GM19324 (cell line): Measurements from ENCODE around the gene ACTG1.
"Not testable (repeated sequence)": the region's sequence is repeated elsewhere in the genome, so short reads cannot be mapped to it uniquely, and the experiment has no call there.

Source experiments
- ATAC-seq: cut with Tn5 transposase; IDR thresholded peaks from one replicate; pipeline ENCODE4 v1.9.1; 2021; ENCODE audit warnings: mild to moderate bottlenecking, moderate library complexity; ENCODE audit not compliant: unreplicated experiment, low FRiP score

The ACTG1 gene

DNA sequence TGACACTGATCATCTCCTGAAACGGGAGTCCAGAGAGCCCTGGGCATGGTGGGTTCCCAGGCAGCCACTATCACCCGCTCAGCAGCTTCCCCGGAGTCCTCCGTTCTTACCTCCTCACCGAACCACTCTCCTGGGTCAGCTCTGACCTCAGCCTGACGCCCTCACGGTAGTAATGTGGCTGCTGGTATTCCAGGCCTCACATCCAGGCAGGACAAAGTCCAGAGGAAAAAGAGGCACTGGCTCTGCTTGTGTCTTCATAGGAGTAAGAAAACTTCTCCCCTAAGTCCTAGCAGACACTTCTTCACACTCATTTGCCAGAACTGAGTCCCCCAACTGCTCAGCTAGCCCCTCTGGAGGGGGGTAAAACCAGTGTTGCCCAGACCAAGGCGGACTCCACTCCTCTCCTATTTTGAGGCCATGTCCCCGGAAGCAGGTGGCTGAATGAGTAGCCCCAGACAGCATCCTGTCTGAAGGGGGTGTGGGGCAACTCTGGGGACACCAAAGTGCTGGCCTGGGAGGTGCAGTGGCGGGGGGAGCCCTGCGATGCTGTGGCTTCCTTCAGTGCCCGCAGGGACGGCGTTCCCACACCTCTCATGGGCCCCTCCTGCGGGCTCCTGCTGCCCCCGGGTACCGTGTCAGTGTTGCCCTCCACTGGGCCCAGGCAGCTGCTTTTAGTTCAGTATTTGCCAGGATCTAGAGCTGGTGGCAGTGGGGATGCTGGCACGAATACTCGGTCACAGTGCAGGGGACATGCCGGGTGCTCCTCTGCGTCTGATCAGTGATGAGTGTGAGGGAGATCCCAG is 20.9 kb upstream of the ACTG1 start:
- no peak for ATAC-seq

DNA sequence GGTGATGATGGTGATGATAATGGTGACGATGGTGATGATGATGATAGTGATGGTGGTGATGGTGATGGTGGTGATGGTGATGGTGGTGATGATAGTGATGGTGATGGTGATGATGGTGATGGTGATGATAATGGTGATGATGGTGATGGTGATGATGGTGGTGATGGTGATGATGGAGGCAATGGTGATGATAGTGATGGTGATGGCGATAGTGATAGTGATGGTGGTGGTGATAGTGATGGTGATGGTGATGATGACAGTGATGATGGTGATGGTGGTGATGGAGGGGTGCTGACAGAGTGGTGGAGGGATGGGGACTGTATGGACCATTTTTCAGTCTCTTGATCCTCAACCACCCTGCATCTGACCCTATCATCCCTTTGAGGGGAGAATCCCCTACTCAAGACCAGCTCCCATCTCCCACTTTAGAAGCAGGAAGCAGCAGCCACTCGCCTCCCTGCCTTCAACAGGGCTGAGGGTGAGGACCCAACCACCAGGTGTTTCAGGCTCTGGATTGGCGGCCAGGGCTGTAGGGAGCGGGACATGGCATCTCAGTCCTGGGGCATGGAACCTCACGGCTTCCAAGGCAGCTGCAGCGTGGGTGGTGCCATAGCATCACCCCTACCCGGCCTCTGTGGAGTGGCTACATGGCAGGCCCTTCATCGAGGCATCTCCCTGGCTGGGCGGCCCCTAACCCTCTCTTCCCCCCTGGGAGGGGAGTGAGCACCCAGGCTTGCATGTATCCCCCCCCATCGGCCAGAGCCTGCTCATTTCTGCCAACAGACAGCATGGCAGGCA is 20.1 kb upstream of the ACTG1 start:
- ATAC-seq, result no peak

DNA sequence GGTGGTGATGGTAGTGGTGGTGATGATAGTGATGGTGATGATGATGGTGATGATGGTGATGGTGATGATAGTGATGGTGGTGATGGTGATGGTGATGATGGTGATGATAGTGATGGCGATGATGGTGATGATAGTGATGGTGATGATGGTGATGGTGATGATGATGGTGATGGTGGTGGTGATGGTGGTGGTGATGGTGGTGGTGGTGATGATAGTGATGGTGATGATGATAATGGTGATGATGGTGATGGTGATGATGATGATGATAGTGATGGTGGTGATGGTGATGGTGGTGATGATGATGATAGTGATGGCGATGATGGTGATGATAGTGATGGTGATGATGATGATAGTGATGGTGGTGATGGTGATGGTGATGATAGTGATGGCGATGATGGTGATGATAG is 19.4 kb upstream of the ACTG1 start:
- ATAC-seq, result not testable (repeated sequence)

DNA sequence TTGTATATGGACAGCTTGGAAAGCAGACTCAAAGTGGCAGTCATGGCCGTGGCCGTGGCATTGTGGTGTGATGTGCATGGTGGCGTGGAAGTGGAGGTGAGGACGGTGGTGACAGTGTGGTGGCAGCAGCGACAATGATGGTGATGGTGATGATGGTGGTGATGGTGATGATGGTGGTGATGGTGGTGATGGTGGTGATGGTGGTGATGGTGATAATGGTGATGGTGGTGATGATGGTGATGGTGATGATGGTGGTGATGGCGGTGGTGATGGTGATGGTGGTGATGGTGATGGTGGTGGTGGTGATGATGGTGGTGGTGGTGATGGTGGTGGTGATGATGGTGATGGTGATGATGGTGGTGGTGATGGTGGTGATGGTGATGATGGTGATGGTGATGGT is 18.4 kb upstream of the ACTG1 start:
- ATAC-seq, result not testable (repeated sequence)

DNA sequence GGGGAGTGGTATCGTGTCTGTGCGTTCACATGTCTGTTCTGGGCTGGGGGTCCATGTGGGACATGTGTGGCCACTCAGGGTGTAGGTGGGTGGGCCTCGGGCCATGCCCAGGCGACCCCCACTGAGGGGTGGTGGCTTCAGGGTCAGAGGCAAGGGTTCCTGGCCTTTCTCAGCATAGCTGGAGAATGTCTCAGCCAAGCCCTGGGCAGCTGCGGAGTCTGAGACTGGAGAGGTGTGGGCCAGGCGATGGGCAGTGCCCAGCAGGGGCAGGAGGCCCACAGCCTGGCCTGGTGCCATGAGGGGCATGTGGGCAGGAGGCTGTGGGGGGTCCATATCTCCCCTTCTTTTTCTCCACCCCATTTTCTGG is 16.8 kb upstream of the ACTG1 start:
- ATAC-seq, result no peak

DNA sequence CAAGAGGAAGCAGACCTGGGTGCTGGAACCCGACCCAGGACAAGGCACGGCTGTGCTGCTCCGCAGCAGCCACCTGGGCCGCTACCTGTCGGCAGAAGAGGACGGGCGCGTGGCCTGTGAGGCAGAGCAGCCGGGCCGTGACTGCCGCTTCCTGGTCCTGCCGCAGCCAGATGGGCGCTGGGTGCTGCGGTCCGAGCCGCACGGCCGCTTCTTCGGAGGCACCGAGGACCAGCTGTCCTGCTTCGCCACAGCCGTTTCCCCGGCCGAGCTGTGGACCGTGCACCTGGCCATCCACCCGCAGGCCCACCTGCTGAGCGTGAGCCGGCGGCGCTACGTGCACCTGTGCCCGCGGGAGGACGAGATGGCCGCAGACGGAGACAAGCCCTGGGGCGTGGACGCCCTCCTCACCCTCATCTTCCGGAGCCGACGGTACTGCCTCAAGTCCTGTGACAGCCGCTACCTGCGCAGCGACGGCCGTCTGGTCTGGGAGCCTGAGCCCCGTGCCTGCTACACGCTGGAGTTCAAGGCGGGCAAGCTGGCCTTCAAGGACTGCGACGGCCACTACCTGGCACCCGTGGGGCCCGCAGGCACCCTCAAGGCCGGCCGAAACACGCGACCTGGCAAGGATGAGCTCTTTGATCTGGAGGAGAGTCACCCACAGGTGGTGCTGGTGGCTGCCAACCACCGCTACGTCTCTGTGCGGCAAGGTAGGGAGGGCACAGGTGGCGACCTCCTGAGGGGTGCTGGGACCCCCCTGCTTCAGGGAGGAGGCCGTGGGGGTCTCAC is 16.2 kb upstream of the ACTG1 start:
- no peak for ATAC-seq

DNA sequence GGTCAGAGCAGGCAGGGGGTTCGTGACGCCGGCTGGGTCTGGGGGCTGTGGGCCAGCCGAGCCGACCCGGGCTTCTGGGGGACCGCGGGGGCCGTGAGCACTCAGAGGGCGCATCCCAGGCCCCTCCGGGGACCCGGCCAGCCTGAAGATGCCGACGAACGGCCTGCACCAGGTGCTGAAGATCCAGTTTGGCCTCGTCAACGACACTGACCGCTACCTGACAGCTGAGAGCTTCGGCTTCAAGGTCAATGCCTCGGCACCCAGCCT is 15.7 kb upstream of the ACTG1 start:
- ATAC-seq, result no peak

DNA sequence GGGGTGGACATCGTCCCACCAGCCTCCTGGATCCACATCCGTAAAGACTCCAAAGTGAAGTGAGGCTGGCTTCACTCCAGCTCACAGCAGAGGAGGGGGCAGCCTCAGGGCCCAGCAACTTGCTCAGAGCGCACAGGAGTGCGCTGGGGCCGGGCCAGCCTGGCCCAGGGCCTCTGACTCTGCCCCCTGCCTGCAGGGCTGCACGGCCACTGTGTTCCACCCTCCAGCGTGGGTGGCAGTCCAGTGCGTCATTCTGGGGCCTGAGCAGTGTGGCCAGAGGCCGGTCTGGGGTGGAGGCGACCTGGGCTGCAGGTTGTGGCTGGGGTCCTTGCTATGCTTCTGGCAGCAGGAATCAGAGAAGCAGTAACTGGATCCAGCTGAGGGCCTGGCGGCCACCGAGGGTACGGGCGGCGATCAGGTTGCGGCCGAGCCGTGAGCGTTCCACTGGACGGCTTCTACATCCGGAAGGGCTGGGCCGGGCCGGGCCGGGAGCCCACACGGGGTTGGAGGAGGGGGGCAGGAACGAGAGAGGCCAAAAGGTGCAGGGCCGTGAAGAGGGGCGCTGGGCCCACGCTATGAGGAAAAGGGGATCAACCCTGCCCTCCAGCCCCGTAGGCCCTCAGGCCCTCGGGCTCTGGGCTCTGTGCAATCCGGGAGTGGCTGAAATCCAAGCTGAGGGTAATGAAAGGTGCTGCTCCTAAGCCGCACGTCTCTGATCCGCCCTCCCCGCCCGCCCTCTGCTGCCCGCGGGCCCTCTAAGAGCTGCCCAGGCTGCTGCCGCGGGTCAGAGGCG is 15.2 kb upstream of the ACTG1 start, which contains the start of gene FSCN2:
Gene FSCN2 (plus strand): TSS at position 787 of the 793 bp plus-strand sequence. CDS start 155 bp downstream, outside the sequence.
- no peak for ATAC-seq

DNA sequence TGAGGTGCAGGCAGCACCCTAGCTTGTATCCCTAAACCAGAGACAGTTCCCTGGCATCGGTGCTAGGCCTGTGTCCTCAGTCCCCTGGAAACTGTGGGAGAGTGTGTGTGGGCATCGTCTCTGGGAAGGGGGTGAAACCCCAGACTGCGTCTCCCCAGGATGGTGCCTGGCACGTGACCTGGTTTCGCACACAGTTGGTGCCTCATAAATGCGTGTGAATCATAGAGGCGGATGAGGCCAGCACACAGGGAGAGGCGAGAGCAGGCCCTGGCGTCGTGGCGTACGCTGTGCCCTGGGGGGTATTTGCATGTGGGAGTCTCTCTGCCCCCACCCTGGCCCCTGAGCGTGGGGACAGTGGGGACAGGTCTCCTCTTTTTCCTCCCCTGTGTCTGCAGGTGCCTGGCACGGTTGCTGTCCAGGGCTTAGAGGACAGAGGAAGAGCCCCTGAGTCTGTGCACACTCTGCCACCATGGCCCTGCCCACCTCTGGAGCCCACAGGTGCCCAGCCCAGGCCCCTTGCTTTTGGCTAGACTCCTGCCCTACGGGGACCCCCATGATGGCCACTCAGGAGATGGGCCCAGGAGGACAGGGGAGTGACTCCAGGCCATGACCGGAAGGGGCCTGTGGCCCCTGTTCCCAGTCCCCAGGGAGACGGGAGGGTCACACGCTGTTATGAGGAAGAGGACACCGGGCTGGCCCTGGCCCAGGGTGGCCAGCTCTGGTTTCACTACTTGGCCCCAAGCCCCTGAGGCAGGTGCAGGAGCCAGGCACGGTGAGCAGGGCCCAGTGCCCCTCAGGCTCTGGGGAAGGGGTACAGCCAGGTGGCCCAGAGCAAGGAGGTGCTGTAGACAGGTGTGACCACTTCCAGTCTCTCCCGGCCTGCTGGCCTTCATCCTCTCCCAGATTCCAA is 14.3 kb upstream of the ACTG1 start:
- no peak for ATAC-seq

DNA sequence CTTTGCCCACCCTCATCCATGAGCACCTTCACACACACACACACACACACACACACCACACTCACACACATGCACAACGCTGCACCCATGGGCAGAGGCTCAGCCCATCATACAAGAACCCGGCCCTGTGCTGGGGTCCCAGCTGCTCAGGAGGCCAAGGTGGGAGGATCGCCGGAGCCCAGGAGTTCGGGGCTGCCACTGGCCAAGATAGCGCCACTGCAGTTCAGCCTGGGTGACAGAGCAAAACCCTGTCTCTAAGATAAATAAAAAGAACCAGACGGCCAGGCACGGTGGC is 12.2 kb upstream of the ACTG1 start:
- no peak for ATAC-seq

DNA sequence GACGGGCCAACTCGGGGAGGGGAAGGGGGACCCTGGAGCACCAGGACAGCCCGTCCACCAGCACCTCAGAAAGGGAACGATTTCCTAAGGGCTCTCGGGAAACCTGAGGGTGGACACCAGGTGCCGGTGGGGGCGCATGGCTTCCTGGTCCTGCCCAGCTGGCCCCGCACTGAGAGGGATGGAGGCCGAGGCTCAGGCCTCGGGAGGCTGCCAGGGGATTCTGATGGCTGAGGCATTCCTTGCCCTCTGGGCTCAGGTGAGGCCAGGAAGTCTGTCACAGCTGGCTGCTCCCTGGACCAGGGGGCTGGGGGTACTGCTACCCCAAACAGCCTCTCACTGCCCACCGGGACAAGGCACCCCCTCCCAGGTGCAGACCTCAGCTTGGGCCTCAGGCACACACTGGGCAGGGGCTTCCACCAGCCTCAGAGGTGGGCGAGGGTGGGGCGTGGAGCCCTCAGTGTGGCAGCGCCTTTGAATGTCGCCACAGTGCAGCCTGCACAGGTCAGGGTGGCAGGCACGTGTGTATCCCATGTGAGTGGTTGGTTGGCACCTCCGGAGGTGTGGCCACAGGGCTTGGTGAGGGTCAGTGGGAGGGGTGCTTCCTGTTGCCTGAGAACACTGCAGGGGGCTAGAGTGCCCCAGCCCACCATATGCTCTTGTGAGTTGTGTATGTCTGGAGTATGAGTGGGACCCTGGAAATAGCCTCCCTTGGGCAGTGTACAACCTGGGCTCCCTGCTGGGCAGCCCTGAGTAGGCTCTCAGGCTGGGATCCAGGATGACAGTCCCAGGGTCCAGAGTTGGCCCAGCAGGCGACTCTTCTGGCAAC is 11.7 kb upstream of the ACTG1 start:
- ATAC-seq, result no peak

DNA sequence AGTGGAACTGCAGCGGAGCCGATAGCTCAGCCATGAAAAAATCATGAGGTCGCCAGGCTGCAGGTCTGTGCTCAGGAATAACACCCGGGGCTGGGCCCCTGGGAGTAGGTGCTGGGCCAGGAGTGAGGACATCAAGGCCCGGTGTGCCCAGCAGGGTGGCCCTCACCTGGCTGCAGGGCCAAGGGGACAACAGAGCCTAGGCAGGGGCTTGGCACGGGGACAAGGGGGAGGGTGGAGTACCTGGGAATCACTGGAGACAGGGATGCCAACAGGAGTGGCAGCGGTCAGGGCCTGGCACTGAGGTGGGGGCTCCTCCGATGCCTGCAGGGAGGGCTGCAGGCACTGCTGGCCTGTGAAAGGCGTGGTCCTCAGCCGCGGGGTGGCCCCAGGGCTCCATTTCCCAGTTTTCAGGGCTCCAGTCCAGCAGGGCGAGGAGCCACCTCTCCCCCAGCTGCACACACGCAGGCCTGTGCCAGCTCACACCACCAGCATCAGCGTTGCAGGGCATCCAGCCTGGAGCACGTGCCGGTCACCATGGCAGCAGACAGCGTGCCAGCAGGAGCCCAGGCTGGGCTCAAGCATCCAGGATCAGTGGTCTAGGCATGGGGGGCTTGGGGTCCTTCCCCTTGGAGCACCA is 10.9 kb upstream of the ACTG1 start:
- no peak for ATAC-seq

DNA sequence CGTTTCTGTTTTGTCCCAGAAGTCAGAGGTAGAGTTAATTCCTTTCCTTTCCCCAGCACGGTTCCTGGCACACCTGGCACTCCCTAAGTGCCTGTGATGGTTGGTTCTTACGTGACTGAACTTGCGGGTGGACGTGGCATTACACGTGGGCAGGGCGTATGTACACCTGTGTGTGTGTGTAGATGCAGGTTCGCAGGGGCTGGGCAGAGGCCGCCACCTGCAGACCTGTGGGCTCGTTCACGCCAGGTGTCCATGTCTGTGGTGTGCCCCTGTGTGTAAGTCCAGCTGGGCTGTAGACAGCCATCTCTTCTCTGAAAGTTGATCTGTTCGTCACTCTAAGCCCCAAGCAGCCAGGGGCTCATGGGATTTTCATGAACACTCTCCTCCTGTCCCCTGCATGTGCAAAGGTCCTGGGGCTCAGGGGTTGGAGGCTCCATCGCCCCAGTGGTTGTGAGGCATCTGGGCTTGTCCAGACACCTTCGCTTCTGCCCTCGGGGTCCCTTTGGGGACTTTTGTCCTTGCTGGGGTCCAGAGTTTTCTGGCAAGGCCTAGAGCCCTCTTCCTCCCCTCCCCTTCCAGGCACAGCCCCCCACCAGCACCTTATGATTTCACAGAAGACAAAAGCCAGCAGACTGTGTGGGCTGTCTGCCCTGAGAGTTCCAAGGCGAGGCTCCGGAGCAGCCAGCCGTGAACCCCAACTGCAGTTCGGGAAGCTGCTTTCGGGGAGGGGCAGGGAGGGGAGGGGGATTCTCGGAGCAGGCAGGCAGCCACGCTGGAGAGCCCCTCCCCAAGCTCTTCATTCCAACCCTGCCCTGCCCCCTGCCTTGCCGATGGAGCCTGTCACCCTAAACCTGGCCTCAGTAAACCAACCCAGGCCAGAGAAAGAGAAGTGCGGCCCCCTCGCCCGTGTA is 10.1 kb upstream of the ACTG1 start:
- ATAC-seq, result no peak

DNA sequence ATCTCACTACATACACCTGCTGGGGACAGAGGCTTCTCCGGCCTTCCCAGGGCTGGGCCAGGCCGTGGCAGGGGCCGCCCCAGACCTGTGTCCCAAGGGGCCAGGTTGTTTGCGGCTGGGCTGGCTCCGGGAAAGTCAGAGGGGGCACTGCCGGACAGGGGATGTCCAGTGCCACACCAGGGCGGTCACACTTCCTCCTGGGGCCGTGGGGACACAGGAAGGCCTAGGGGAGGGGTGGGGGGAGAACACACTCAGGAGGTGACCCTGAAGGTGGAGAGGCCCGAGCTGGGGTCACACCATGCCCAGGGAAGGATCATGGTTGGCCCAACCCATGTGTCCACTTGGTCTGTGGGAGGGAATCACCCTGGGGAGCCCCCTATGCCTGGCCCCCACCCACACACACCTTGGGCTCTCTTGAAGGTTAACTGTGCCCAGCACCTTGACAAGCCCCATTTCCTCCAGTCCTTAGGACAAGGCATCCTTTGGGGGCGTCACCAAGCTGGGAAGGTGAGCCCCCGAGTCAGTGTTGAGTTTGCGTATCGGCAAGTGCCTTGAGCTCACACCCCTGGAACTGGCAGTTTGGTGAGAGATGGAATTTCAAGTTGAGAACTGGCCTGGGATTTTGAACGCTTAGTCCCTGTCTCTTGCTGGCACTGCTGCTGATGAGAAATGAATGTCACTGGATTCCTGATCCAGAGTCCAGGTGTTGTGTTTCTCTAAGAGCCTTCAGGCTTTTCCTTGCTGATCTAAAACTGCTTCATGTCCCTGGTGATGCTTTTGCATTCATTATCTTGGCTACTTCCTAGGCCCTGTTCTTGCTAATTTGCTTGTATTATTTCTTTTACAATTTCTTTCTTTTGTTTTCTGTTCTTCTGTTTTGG is 7.7 kb upstream of the ACTG1 start:
- no peak for ATAC-seq

DNA sequence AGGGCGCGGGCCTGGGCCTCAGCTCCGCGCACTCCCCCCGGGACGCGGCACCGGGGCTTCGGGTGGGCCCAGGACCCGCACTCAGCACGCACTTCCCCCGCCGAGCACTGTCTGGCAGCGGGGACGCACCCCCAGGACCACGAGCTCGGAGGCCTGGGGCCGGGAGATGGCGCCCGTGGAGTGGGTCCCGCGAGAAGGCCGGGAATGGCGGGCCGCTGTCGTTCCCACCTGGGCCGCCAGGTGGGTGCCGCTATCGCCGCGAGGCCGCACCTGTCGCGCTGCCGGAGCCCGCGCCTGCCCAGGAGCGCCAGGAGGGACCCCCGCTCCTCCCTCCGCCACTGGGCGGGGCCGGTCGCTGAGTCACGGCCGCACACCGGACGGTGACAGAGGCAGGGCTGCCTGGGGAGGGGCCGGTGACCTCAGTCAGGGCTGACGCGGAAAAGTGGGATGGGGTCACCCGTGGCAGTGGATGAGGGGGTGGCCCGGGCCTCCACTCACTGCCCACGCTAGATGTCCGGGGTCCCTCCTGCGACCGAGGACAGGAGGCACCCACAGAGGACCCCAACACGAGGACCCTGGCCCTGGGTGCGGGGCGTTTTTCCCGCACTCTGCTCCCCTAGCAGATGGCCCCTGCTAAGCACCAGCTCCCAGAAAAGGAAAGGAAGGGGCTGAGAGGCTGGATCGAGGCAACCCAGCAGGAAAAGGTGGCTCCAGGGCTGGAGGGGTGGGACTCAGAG is 6.9 kb upstream of the ACTG1 start:
- ATAC-seq, result no peak

DNA sequence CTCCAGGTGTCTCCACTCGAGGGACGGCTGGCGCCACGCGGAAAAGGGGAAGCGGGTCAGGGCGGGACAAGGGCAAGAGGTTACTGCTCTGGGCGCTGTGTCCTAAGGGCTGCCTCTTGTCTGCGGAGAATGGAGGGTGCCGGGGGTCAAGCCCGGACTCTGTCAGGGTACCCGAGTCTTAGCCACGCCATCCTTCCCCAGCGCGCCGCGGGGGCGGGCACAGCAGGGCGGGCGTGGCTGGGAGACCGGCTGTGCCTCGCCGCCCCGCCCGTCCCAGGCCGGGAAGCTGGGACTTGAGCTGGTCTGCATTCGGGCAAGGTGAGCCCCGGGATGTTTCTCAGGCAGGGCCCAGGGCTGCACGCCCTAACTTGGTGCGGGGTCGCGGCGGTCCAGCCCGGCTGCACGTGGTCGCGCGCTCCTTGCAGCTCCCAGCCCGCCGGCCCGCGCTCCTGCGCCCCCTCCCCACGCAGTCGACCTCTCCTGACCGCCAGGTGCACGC is 6.2 kb upstream of the ACTG1 start:
- ATAC-seq, result no peak
